Body of pancreas (tissue), 4 donors: ENCODE data around the gene PARP1.
A peak's percentile ranks its signal among the peaks of the same experiment; 100 is the strongest.

ENCODE experiments used
- CTCF ChIP-seq, 7 experiments: fragments of 450-650 bp in 4 of 7; fragments of 200-600 bp in 3 of 7; sonication (generic) in 3 of 7; IDR thresholded peaks; one replicate each; pipeline ENCODE4 v1.5.1; 2016 to 2019; ENCODE audit warnings: antibody characterized with exemption in 7 of 7
- POLR2A ChIP-seq, 3 donors: fragments of 450-650 bp; IDR thresholded peaks; one replicate each; pipeline ENCODE4 v1.6.1; 2016; ENCODE audit warnings: antibody characterized with exemption in 3 of 3, mild to moderate bottlenecking in 2 of 3

DNA sequence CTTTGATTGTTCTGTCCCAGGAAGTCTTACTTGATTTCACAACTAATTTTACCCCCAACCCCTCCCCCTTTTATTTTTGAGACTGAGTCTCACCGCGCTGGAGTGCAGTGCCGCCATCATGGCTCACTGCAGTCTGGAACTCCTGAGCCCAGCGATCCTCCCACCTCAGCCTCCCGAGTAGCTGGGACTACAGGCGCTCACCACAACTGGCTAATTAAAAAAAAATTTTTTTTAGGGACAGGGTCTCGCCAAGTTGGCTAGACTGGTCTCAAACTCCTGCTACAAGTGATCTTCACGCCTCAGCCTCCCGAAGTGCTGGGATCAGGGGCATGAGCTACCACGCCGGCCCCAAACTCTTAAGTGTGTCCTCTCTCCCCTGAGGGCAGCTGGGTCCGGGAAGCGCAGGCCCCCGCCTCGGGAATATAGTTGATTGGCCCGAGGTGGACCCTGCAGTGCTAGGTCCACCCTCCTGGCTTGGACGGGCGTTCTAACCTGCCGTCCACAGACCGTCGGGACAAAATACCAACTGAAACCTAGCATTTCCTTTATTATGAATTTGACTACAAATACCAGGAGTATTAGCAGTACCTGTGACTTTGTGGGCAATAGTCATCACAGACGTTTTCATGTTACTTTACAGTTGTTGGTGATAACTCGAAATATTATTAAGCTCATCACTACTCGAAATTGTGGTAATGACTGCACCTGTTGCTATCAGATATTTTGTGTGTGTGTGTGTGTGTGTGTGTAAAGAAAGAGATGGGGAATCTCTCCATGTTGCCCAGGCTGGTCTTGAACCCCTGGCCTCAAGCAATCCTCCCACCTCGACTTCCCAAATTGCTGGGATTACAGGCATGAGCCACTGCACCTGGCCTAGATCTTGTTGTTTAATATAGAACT lies 642 bp upstream of the PARP1 start:
- TF ChIP-seq CTCF (IDR thresholded peaks at IDR 0.05) (peak in 1 of 7 experiments; percentile 29), POLR2A (IDR thresholded peaks at IDR 0.05) (peak in 2 of 3 donors; percentile 59 to 71)
